T-helper 1 cell treated with Interleukin-12 subunit alpha and Interleukin-12 subunit beta and Interleukin-4 antibody, amounts not matched to agents 30 ng/mL and 1 ng/mL, for 36 hours (primary cell): ENCODE data around the gene FMN1. TPM values are rescaled to one million over a fixed set of nuclear protein-coding genes. Genes with fewer than 3 reads are reported as not detected.
"Not testable (repeated sequence)": the region's sequence is repeated elsewhere in the genome, so short reads cannot be mapped to it uniquely, and the experiment has no call there.

Experiments used
- intact Hi-C: fragments of 100-400 bp; cut with micrococcal nuclease; formaldehyde crosslinking; loops from one replicate; pipeline ENCODE4 v1.15.1; 2024
- total RNA-seq: library from RNA; stranded (reverse); gene quantifications from 2 replicates; pipeline ENCODE4 v1.2.3, GENCODE V29; 2022

The FMN1 gene
- total RNA-seq, 1 donor from 2014 or later, result 0.05 TPM

DNA sequence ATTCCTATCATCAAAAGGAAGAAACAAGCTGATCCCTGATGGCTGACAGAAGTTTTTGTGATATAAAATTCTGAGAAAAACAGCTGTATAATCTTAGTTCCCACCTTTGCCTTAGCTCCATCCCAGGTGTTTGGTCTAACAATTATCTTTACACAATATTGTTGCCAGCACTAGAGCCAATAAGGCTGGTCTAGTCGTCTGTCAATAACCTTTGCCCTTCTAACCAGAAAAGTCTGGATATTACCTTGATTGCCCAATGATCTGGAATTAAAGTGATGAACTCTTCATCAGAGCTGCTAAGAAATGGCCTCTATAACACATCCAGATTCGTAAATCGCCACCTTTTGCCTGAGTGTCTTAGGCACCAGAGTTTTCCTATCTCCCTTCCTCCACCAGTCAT, 98.4 kb downstream of the FMN1 start:
- intact Hi-C loops, result no loop called here

GRCh38 chr15:33095641-33096040, 98.9 kb downstream of the FMN1 start:
- intact Hi-C loops, result no loop called here

- intact Hi-C loops, result no loop called here
These were observed 100.2 kb downstream of the FMN1 start for GRCh38 chr15:33094336-33094735.

GRCh38 chr15:33093222-33093621, 101.3 kb downstream of the FMN1 start:
- intact Hi-C loops, result no loop called here

DNA sequence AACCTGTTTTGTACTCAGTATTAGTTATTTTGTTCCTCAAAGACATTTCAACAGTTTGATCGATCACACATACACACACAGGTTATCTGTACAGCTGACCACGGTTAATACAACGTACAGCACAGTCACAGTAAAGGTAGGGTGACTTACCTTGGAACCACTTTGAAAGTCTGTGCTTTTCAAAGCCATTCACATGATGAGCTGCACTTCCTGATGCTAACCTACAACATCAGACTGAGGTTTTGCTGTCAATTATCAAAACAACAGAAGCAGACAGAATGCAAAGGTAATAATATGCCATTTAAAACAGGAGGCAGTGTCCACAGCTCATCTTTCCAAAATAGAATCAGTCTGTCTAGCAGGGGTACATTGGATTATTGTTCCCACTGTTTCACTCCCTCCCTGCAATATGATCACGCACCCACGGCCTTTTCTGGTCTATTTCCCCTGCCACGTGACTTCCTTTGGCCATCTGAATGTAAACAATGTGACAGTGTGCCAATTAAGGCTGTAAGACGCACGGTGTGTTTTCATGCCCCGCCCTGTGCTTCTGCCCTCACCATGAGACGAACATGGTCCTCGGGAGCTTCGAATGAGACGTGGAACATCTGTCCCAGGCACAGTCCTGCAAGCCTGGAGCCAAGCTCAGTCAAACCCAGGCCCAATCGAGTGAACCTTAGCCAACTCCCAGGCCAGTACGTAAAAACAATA, 102.4 kb downstream of the FMN1 start:
- intact Hi-C loops, result no loop called here

DNA sequence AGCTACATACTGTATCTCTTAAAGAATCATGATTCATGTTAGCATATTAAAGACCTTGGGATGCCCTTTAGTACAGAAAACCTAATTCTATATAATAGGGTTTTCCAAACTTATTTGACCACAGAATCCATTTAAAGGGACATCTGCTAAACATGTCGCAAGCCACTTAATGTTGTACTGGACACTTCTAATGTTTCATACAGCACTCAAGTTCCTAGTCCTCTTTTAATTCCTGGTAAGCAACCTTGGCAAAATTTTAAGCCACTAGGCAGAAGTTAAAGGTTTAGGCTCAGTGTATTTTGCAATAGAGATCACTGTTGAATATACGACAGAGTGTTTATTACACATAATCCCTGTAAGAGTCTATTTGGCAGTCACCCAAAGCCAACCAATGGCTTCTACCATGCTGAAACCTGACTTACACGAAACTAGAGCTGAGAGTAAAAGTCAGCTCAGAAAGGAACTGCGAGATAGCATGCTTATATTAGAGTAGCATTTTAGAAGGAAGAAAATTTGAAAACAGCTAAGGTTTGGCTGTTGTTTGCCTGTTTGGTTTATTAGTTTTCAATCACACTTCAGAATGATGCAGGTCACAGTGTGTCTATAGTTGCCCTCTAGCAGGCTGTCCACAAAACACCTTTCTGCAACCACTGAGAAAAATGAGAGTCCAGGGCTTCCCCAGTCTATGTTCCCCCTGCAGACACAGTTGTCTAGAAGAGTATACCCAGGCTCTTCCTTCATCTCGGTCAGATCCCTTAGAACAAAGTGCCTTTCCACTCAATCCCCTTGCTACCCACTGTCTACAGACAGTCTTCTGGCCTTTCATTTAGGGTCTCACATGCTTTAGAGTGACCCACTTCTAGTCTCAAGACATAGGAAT, 104.4 kb downstream of the FMN1 start:
- intact Hi-C loops, result no loop called here

- intact Hi-C loops, result no loop called here
These were observed 105.2 kb downstream of the FMN1 start for GRCh38 chr15:33089165-33089877.

- intact Hi-C loops, result loop anchor here (1.0 to 2.0 kb wide), 4 partner anchors 46 to 651 kb away; no protein-coding TSS in a partner anchor
These were observed 107.9 kb downstream of the FMN1 start for GRCh38 chr15:33086500-33087121.

GRCh38 chr15:33084661-33085060, 109.9 kb downstream of the FMN1 start:
- intact Hi-C loops, result no loop called here

DNA sequence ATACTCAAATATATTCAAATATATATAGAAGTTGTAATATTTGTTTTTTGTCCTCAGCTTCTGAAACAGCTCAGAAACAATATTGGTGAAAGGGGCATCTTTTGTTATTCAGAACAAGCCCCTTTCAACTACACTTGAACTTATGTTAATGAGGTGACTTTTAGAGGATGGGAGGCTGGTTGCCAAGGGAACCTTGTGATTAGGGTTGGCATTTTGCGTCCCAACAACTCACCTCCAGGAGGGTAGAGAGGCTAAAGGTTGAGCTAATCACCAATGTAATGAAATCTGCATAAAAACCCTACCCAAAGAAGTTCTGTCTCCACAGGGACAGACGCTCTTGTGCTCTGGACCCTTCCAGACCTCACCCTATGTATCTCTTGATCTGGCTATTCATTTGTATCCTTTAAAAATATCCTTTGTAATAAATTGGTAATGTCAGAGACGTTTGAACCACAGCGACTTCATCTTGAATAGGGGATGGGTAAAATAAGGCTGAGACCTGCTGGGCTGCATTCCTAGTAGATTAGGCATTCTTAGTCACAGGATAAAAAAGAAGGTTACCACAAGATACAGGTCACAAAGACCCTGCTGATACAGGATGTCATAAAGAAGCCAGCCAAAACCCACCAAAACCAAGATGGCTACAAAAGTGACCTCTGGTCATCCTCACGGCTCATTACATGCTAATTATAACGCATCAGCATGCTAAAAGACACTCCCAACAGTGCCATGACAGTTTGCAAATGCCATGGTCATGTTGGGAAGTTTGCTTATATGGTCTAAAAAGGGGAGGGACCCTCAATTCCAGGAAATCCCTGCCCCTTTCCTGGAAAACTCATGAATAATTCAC, 111.1 kb downstream of the FMN1 start:
- intact Hi-C loops, result no loop called here

DNA sequence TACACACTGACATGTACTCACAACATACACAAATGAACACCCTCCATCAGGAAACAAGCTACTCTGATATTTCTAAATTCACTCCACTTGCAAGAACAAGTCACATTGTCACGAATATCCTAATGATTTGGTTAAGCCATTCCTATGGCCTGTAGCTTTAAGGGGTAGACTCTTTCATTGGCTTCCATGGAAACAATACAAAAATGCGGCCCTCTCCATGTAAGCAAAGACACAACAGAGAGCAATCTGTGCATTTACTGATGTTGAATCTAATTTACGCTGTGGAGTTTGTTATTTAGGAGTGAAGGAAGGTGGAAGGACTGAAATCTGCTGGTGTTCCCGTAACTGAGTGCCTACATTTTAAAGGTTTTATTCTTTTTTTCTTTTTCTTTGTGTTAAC, 114.5 kb downstream of the FMN1 start:
- intact Hi-C loops, result no loop called here

- intact Hi-C loops, result no loop called here
These were observed 115.9 kb downstream of the FMN1 start for GRCh38 chr15:33078607-33079006.

GRCh38 chr15:33076937-33077336, 117.6 kb downstream of the FMN1 start:
- intact Hi-C loops, result no loop called here

DNA sequence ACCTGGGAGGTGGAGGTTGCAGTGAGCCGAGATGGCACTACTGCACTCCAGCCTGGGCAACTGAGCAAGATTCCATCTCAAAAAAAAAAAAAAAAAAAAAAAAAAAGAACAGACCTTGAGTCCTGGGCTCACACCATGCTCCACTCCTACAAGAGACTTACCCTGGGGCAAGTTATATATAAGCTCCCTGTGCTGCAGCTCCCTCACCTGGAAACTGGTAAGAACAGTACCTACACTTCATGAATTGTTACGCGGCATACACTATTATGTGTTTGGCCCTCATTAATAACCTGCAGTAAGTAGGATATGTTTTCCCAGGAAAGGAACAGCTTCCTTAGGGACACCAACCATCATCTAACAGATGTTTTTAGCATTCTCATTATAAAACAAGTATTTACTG, 119.6 kb downstream of the FMN1 start:
- intact Hi-C loops, result no loop called here

DNA sequence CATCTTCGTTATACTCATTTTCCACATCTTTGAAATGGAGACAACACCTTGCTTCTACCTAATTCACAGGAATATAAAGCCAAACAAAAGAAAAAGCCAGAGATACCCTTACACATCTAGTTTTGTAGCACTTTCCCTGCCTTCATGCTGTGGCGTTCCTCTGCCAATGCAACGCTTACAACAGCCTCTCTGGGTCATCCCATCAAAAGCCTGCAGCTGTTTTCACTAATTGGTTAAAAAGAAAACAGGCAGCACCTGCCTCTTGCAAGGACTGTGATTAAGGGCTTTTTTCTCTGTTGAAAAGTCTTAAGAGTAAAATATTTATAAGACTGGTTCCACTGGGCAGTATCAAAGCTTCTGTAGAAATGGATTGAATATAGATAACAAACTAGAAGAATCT, 120.3 kb downstream of the FMN1 start:
- intact Hi-C loops, result no loop called here

- intact Hi-C loops, result no loop called here
These were observed 123.1 kb downstream of the FMN1 start for GRCh38 chr15:33071451-33071850.

- intact Hi-C loops, result not testable (repeated sequence)
These were observed 124.6 kb downstream of the FMN1 start for GRCh38 chr15:33069903-33070302.

- intact Hi-C loops, result no loop called here
These were observed 125.4 kb downstream of the FMN1 start for GRCh38 chr15:33069161-33069560.

DNA sequence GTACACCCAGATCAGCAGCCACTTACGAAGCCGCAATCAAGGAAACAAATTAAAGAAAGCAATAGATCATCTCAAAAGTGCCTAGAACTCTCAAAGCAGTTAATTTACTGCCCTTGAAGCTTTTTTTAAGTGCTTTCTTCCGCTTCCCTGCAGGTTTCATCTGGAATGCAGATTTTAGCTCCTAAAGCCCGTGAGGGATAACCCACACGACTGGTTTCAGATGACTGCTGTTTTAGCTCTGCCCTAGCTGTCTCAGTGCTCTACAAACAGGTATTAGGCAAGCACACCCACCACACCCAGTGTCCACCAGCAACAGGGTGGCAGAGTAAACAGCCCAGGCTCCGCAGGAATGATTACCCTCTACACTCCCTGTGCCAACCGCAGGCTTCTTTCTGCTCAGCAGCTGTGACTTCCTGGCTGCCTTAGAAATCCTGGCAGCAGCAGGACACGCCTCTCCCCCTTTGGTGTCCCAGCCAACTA, 126.0 kb downstream of the FMN1 start:
- intact Hi-C loops, result no loop called here

GRCh38 chr15:33068007-33068481, 126.5 kb downstream of the FMN1 start:
- intact Hi-C loops, result no loop called here
